Stimulated activated CD8-positive, alpha-beta memory T cell treated with anti-CD3 and anti-CD28 coated beads, Interleukin-7, amount 100 ng/mL, for 24 hours (primary cell): ENCODE measurements around the gene CYS1.
"Not testable (repeated sequence)": the region's sequence is repeated elsewhere in the genome, so short reads cannot be mapped to it uniquely, and the experiment has no call there.

ENCODE experiments used
- DNase-seq: peaks from one replicate; pipeline ENCODE4 v3.0.0-alpha.2; 2020; ENCODE audit warnings: low read depth

The CYS1 gene

GRCh38 chr2:10012366-10012962, 67.7 kb downstream of the CYS1 start:
- DNase-seq = not testable (repeated sequence)

GRCh38 chr2:10011606-10012325, 68.4 kb downstream of the CYS1 start:
- not testable (repeated sequence) for DNase-seq

DNA sequence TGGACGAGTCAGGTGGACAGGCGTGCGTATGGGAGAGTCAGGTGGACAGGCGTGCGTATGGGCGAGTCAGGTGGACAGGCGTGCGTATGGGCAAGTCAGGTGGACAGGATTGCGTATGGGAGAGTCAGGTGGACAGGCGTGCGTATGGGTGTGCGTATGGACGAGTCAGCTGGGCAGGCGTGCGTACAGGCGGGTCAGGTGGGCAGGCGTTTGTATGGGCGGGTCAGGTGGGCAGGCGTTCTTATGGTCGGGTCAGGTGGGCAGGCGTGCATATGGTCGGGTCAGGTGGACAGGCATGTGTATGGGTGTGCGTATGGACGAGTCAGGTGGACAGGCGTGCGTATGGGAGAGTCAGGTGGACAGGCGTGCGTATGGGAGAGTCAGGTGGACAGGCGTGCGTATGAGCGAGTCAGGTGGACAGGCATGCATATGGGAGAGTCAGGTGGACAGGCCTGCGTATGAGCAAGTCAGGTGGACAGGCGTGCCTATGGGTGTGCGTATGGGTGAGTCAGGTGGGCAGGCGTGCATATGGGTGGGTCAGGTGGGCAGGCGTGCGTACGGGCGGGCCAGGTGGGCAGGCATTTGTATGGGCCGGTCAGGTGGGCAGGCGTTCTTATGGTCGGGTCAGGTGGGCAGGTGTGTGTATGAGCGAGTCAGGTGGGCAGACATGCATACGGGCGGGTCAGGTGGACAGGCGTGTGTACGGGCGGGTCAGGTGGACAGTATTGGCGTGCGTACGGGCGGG, 69.2 kb downstream of the CYS1 start:
- not testable (repeated sequence) for DNase-seq

DNA sequence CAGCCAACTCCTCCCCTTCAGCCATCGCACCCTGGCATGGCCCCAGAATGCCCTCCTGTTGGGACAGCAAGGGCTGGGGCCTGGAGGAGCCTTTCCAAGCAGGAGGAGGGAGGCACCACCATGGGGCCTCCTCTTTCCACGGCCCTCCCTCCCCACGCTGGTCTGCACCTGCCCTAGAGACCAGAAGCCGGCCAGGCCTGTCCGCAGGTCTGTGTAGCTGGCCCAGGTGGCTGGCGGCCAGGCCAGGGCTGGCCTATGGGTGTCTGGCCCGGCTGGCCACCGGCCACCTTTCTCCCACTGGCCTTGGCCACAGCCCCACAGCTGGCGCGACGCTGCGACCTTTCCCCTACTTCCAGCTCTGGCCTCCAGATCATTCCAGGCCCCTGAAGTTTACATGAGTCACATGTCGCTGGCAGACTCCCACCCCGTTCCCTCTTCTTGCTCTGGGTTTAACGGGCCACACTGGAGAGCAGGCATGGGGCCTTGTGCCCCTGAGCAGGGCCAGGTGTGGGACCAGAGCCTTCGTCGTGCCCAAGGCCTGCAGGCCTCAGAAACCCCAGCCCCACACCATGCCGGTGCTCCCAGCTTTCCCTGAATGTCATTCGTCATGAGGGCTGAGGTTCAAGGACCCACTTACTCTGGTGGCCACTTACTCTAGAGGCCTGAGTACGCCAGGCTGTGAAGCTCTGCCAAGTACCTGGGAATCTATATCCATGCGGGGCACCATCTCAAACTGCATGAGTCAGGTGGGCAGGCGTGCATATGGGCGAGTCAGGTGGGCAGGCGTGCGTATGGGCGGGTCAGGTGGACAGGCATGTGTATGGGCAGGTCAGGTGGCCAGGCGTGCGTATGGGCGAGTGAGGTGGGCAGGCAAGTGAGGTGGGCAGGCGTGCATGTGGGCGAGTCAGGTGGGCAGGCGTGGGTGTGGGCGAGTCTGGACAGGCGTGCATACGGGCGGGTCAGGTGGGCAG, 70.1 kb downstream of the CYS1 start:
- no peak for DNase-seq

- DNase-seq = no peak
These were observed 70.9 kb downstream of the CYS1 start for GRCh38 chr2:10009271-10009810.

DNA sequence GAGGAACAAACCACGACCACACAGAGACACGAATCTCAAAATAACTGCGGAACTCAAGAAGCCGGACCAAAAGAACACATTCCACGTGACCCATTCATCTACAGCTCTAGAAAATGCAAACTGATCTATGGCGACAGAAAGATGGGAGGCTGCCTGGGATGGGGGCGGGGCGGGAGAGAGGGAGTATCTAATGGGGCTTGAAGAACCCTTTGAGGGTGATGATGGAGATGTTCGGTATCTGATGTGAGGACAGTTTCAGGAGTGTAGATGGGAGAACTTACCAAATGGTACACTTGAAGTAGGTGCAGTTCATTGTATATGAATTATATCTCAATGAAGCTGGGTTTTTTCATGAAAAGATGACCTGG, 71.4 kb downstream of the CYS1 start:
- DNase-seq = no peak

DNA sequence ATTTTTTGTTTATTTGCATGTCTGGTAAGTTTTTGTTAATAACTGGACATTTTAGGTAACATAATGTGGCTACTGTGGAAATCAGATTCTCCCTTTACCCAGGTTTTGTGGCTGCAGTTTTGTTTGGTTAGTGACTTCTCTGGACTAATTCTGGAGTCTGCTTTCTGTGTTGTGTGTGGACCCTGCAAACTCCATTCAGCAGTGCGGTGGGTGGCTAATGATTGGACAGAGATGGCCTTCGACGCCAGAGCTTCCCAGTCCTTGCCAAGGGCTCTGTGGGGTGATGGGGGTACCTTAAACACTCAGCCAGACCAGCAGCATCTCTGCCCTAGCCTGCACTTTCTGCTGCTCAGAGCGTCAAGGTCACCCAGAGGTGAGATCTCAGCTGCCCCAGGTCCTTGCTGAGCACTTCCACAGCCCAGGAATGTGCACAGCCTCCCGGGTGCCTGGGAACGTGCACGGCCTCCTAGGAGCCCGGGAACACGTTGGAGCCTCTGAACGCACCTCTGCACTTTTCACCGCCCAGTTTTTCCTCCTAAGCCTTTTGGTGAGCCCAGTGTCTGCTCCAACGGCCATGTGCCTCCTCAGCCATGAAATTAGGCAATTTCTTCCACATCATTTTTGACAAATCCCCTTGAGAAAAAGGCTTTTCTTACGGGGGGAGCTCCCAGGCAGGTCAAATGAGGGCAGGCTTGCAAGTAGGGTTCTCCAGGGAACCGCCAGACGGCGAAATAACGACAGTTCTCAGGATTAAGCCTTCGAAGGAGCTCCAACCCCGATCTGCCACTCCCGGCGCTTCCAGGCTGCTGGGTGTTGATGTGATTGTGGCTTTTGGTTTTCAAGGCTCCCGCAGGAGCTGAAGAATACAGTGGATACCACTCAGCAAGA, 72.0 kb downstream of the CYS1 start:
- no peak for DNase-seq

- DNase-seq = no peak
These were observed 72.8 kb downstream of the CYS1 start for GRCh38 chr2:10007435-10007834.
